Pons (tissue), 1 donor: ENCODE data around the gene CPOX.

Experiments
- DNase-seq: peaks from one replicate; pipeline ENCODE4 v3.0.0-alpha.2; 2016; ENCODE audit warnings: low spot score

The CPOX gene

GRCh38 chr3:98536456-98537017 lies 56.9 kb downstream of the CPOX start:
- no peak for DNase-seq

- DNase-seq: no peak
These were observed 58.7 kb downstream of the CPOX start for GRCh38 chr3:98534734-98535133.

DNA sequence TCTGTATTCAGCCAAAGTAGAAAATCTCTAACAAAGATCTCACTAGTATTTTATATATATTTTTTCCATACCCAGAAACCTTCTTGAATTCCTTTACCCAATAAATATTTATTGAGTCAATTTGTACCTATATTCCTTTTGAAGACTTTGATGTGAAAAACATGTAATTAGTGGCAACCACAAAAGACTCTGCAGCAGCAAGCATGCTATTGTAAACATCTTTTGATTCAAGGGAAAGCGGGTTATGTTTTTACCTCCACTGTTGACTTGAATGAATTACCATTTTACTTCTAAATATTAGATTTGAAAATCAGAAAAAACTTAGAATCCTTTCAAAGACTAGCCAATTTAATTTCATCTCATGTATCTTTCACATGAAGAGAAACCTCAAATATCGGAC lies 59.2 kb downstream of the CPOX start:
- DNase-seq: no peak

DNA sequence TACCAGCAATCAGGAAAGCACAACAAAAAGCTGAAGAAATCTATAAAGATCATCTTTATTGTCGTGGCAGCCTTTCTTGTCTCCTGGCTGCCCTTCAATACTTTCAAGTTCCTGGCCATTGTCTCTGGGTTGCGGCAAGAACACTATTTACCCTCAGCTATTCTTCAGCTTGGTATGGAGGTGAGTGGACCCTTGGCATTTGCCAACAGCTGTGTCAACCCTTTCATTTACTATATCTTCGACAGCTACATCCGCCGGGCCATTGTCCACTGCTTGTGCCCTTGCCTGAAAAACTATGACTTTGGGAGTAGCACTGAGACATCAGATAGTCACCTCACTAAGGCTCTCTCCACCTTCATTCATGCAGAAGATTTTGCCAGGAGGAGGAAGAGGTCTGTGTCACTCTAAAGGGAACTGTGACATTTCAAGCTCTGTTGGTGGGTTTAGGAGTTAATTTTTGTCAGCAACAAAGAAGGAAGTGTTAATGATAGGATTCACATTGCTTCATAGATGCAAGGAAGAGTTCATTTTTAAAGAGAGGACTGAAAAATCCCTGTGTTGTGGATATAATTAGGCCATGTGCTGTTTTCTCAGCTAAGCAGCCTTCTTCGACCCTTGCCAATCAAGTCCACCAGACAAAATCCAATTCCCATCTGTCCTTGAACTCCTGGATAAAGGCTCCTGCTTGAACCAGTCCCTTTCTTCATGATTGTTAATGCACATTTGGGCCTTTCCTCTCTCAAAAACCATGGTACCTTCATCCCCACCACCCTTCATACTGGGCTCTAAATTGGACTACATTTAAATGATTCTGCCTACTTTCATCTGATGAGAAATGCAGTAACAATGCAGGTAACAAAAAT lies 60.5 kb downstream of the CPOX start:
- no peak for DNase-seq

- no peak for DNase-seq
These were observed 61.2 kb downstream of the CPOX start for GRCh38 chr3:98532275-98532637.

DNA sequence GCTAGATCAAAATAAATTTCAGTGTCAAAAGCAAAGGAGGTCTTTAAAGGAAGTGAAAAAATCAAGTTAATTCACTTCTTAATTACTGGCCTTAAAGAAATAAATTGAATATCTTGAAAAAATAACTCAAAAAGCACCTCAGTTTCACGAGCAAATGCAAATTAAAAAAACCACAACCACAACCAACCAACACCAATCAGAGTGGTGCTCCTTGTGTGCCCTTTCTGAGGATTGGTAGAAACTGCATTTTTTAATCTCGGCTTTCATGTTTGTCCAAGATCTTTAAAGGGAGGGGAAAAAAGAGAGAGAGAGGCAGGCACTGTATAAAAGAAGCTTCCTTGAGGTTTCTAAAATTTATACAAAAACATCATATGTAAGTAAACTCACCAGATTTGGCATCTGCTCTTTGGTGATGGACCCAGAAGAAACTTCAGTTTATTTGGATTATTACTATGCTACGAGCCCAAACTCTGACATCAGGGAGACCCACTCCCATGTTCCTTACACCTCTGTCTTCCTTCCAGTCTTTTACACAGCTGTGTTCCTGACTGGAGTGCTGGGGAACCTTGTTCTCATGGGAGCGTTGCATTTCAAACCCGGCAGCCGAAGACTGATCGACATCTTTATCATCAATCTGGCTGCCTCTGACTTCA lies 61.7 kb downstream of the CPOX start, which contains the start of gene GPR15:
Gene GPR15 (plus strand): TSS at position 357 of the 653 bp plus-strand sequence. CDS start 56 bp downstream, at position 413.
- DNase-seq: no peak

DNA sequence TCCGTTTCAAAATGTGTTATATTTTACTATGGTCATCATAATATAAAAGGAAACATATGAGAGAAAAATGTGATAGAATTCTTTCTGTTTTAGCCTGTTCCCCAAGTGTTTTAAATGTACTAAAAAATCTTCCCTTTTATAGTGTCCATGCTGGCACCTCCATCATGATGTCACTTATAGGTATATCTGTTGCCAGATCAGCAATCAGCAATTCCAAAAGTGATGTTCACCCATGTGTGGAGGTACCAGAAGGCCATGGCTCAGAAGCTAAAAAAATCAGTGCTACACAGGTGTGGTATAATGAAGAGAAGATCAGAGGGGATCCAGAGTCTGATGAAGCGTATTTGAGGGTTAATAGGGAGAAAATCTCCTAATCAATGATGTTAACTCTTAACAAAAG lies 62.7 kb downstream of the CPOX start:
- no peak for DNase-seq

DNA sequence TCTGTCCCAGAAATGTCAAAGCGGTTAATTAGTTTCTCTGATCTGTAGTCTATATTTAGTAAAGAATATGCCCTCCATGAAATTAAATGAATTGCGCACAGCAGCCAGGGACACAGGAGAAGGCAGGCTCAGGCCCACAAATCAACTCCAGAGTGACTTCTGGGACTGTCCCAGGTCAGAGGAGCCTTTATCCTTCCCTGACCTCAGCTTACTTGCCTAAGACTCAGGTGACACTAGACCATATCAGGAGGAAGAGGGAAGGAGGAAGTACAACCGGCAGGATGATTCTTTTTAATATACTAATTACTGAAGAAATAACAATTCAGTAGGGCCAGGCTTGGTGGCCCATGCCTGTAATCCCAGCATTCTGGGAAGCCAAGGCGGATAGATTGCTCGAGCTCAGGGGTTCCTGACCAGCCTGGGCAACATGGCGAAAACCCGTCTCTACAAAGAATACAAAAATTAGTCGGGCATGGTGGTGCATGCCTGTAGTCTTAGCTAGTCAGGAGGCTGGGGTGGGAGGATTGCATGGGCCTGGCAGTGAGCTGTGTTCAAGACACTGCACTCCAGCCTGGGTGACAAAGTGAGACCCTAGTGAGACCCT lies 63.5 kb downstream of the CPOX start:
- DNase-seq: no peak
